Bronchial epithelial cell (primary cell): ENCODE data around the gene PHAF1. TPM values are rescaled to one million over a fixed set of nuclear protein-coding genes. Genes with fewer than 3 reads are reported as not detected.
A peak's percentile ranks its signal among the peaks of the same experiment; 100 is the strongest.

Source experiments
- DNase-seq: peaks from one replicate; pipeline ENCODE4 v3.0.0-alpha.2; 2010; ENCODE audit warnings: low read depth
- FAIRE-seq: peaks from 2 replicates; lab custom pipeline; 2011; peaks lifted over from hg19 to GRCh38; lab: Jason Lieb, UNC
- H3K27me3 ChIP-seq: 2 replicates; pipeline ENCODE4 v1.5.1; 2011; ENCODE audit warnings: low read length; ENCODE audit not compliant: control insufficient read depth, insufficient read depth
- H3K36me3 ChIP-seq: 2 replicates; pipeline ENCODE4 v1.5.1; 2011; ENCODE audit warnings: low read length; ENCODE audit not compliant: control insufficient read depth, insufficient read depth
- H3K4me3 ChIP-seq: 2 replicates; pipeline ENCODE4 v1.5.1; 2011; ENCODE audit warnings: mild to moderate bottlenecking, low read depth, low read length, control low read depth
- total RNA-seq: library from RNA; depleted of rRNA; stranded (reverse); fragments of >200 nt; gene quantifications from 2 replicates; pipeline ENCODE4 v1.2.1, GENCODE V29; 2014
- TF ChIP-seq, protein P1 (sequence below): IDR thresholded peaks from 2 replicates; pipeline ENCODE4 v1.5.1; 2011; ENCODE audit warnings: mild to moderate bottlenecking, moderate library complexity, low read length, control low read depth, inconsistent platforms; ENCODE audit not compliant: insufficient read depth, severe bottlenecking

PHAF1 gene
- total RNA-seq, 1 donor from 2014 or later = 7.6 TPM

DNA sequence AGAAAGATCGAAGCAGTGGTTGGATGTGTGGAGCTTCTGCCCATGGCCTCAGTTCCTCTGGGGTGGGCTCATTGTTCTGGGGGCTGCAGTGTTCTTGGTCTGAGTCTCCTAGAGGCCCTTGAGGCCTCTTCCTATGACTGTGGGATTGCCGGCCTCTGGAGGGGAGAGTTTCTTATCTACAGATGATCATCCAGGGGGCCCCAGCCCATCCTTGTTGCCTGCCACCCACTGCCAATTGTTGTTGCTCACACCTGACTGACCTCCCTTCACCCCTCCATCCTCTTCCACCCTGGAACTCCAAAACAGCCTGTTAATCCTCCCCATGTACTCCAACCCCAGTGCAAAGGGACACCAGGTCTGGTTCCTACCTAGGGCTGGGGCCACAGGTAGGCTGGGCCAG lies 35.2 kb downstream of the PHAF1 start:
- H3K36me3 ChIP-seq = peaks cover 27% of the 10 kb centered on the region
- DNase-seq (no peak), FAIRE-seq (no peak)
- H3K4me3 ChIP-seq = no peak overlapping the region
- TF ChIP-seq, protein P1, sequence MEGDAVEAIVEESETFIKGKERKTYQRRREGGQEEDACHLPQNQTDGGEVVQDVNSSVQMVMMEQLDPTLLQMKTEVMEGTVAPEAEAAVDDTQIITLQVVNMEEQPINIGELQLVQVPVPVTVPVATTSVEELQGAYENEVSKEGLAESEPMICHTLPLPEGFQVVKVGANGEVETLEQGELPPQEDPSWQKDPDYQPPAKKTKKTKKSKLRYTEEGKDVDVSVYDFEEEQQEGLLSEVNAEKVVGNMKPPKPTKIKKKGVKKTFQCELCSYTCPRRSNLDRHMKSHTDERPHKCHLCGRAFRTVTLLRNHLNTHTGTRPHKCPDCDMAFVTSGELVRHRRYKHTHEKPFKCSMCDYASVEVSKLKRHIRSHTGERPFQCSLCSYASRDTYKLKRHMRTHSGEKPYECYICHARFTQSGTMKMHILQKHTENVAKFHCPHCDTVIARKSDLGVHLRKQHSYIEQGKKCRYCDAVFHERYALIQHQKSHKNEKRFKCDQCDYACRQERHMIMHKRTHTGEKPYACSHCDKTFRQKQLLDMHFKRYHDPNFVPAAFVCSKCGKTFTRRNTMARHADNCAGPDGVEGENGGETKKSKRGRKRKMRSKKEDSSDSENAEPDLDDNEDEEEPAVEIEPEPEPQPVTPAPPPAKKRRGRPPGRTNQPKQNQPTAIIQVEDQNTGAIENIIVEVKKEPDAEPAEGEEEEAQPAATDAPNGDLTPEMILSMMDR = no peak
- no peaks in the 10 kb centered on the region for H3K27me3 ChIP-seq

DNA sequence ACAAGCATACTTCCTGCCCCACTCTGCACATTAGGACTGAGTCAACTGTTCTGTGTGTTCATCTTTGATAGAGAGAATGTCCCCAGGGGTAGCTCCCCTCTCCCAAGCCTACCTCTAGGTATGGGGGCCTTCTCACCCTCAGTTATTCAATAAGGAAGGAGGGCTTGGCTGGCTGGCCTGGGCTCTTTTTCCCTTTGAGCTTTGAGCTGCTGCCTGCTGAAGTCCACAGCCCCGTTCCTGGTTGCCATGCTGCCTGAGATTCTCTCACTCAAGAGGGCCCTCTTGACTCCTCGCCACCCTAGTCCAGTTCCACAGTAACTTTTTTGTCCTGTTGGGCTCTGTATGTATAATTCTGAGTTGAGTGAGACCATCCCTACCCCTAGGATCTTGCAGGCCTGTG lies 36.0 kb downstream of the PHAF1 start:
- FAIRE-seq (no peak), DNase-seq (no peak)
- H3K4me3 ChIP-seq = no peak overlapping the region
- no peaks in the 10 kb centered on the region for H3K27me3 ChIP-seq
- TF ChIP-seq, protein P1 = no peak
- H3K36me3 ChIP-seq = peaks cover 22% of the 10 kb centered on the region

DNA sequence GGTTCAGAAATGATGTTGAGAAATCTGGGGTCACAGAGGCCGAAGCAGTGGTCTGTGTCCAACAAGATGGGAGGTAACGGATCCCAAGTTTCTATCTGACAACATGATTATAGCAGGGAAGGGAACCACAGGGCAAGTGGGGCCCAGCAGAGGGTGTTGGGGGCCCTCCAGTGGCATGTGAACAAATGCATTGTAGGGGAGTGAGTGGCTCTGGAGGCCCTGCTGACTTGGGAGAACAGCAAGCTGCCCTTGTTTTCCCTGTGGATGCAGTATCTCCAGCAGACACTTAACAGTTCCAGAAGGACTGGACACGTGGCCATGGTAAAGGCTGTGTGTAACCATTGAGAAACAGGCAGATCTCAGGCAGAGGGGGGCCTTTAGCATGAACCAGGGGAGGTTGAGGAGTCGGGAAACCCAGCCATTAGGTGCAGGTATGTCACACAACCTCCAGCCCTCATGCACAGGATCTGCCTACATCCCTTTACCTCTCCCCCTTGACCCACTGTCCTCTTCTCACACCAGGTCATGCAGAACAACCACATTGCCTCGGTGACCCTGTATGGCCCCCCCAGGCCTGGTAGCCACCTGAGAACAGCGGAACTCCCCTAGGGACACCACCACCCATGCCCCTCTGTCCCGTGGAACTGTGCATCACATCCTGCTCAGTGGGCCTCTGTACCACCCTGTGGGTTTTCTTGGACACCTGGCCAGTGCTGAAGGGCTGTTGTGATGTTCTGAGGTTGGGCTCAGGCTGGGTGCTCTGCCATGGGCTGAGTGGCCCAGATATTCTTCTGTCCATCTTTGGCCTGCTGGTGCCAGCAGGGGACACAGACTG lies 37.0 kb downstream of the PHAF1 start:
- TF ChIP-seq, protein P1 = no peak
- no peak for FAIRE-seq
- DNase-seq = no peak
- Histone ChIP-seq H3K4me3 (no peak overlapping the region), H3K27me3 (no peaks in the 10 kb centered on the region), H3K36me3 (peaks cover 18% of the 10 kb centered on the region)

DNA sequence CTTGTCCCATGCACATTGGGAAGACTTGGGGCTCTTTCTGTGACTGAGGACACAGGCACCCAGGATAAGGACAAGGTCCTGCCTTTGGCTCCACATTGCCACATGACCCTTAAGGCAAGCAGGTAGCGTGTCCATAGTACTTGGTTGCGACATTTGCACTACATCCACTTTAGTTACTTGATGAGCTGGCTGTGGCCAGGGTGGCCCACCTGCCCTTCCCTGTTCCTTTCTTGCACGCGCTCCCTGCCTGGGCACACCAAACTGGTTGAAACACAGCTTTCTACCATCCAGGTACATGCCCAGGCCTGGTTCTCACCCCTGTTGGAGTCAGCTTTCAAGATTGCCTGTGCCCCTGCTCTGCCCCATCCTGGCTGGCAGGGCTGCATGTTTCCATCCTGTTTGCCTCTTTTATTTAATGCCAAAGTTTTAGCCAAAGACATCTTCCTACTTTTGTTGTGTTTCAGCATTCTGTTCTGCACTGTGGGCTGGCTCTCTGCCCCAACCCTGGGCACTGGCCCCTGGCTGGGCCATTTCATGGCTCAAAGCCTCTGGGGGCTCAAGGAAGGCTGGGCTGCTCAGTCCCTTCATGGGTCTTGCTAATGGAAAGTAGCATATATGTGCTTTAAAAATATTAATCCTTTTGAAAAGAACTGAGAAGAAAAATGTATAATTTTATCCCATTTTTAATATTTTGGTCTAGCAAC lies 37.8 kb downstream of the PHAF1 start:
- DNase-seq (peak; percentile 74), FAIRE-seq (peak; percentile 92)
- Histone ChIP-seq H3K36me3 (peaks cover 16% of the 10 kb centered on the region), H3K27me3 (no peaks in the 10 kb centered on the region), H3K4me3 (no peak overlapping the region)
- TF ChIP-seq, protein P1 = no peak

DNA sequence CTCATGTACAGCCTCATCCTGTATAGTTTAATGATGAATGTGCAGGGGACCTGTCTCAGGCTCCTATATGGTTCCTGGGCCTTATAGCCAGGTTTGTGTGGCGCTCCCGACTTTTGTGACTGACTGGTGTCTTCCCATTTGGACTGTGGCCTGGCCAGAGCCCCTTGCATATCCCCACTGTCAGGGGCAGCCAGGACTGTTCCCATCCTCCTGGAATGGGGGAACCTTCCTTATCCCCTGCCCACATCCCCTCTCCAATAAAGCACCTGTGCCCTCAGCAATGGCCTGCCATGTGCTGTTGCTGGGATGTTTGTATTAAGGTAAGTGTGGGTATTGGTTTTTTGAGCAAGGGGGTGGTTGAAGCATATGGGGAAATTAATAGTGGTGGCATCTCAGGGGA lies 38.5 kb downstream of the PHAF1 start:
- DNase-seq (no peak), FAIRE-seq (no peak)
- H3K27me3 ChIP-seq = no peaks in the 10 kb centered on the region
- H3K4me3 ChIP-seq = no peak overlapping the region
- TF ChIP-seq, protein P1 = no peak
- peaks cover 13% of the 10 kb centered on the region for H3K36me3 ChIP-seq
